Activated CD4-positive, alpha-beta T cell treated with anti-CD3 and anti-CD28 coated beads, Interleukin-10, Interleukin-2, amounts not matched to agents 100 ng/mL and 50 ng/mL, durations not matched to agents 16 hours and 8 hours (primary cell): Measurements from ENCODE around the gene SCYL2.
"Not testable (repeated sequence)": the region's sequence is repeated elsewhere in the genome, so short reads cannot be mapped to it uniquely, and the experiment has no call there.

Source experiments
- DNase-seq: peaks from one replicate; pipeline ENCODE4 v3.0.0-alpha.2; 2020

SCYL2 gene, protein sequence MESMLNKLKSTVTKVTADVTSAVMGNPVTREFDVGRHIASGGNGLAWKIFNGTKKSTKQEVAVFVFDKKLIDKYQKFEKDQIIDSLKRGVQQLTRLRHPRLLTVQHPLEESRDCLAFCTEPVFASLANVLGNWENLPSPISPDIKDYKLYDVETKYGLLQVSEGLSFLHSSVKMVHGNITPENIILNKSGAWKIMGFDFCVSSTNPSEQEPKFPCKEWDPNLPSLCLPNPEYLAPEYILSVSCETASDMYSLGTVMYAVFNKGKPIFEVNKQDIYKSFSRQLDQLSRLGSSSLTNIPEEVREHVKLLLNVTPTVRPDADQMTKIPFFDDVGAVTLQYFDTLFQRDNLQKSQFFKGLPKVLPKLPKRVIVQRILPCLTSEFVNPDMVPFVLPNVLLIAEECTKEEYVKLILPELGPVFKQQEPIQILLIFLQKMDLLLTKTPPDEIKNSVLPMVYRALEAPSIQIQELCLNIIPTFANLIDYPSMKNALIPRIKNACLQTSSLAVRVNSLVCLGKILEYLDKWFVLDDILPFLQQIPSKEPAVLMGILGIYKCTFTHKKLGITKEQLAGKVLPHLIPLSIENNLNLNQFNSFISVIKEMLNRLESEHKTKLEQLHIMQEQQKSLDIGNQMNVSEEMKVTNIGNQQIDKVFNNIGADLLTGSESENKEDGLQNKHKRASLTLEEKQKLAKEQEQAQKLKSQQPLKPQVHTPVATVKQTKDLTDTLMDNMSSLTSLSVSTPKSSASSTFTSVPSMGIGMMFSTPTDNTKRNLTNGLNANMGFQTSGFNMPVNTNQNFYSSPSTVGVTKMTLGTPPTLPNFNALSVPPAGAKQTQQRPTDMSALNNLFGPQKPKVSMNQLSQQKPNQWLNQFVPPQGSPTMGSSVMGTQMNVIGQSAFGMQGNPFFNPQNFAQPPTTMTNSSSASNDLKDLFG

DNA sequence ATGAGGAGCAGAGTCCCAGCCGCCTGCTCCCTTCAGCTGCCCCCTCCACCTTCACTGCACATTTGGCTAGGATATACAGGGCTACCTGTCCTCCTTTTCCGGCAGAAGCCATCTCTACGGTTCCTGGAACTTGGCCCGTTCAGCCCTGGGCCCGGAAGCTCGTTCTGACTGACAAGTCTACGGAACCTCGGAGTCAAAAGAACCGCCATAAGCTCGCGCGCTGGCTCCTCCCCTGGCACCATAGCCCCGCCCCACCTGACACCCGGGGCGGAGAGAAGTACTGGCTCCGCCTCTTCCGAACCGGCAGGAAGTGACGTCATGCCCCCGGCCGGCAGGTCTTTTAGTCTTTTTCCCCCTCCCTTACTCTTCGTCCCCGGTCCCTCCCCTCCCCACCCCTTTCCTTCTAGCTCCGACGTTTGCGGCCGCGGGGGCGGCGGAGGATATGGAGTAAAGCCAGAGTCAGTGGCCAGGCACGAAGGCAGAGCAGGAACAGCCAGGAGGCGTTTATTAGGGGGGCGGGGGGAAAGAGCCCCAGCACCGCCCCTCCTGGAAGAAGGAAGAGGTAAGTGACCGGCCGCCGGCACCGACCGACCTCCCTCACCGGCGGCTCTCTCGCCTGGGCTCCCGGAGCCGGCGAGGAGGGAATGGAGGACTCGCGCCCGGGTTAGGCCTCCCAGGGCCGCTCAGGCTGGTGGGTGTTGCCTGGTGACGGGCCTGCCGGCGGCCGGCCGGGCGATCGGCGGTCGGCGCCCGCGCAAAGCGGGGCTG is at the start of gene SCYL2, which contains the start of gene DEPDC4:
Gene SCYL2 (plus strand): TSS at position 343 of the 768 bp plus-strand sequence. CDS start 15,794 bp downstream, outside the sequence.
Gene DEPDC4 (minus strand): TSS at position 245 of the 768 bp plus-strand sequence. CDS start 3 bp downstream, at position 242.
- DNase-seq = peak; percentile 97

GRCh38 chr12:100219328-100220109 is 47.5 kb upstream of the SCYL2 start:
- DNase-seq = no peak

DNA sequence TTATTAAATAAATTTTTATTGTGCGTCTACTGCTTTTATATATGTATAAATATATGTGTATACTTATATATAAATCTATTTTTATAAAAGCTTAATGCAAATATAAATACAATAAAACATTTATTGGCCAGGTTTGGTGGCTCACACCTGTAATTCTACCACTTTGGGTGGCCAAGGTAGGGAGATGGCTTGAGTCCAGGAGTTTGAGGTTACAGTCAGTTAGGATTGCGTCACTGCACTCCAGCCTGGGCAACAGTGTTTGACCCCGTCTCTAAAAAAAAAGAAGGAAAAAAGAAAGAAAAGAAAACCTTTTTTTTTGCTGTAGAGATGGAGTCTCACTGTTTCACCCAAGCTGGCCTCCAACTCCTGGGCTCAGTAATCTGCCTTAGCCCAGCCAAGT is 45.5 kb upstream of the SCYL2 start:
- DNase-seq = no peak

DNA sequence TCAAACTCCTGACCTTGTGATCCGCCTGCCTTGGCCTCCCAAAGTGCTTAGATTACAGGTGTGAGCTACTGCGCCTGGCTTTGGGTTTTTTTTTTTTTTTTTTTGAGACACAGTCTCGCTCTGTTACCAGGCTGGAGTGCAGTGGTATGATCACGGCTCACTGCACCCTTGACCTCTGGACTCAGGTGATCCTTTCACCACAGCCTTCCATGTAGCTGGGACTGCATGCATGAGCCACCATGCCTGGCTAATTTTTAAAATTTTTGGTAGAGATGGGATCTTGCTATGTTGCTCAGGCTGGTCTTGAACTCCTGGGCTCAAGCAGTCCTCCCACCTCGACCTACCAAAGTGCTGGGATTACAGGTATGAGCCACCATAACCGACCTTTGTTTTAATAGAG is 44.8 kb upstream of the SCYL2 start:
- not testable (repeated sequence) for DNase-seq

GRCh38 chr12:100225491-100225890 is 41.5 kb upstream of the SCYL2 start:
- DNase-seq = no peak

DNA sequence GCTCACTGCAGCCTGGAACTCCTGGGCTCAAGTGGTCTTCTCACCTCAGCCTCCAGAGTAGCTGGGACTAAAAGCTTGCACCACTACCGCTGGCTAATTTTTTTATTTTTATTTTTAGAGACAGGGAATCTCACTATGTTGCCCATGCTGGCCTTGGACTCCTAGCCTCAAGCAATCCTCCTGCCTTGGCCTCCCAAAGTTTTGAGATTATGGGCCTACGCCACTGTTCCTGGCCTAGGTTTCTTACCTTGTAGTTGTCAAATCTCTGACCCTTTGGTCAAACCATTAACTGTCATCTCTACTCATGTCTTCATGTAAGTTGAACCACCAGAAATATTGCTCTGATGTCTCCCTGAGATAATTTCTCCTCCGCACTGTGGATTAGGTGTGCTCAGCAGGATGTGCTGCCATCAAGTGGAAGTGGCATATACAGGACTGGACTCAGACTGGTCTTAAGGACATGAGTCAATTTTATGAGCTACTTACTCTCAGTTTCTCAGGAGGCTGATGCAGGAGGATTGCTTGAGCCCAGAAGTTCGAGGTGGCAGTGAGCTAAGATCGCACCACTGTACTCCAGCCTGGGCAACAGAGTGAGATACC is 37.8 kb upstream of the SCYL2 start:
- DNase-seq = no peak

GRCh38 chr12:100229876-100230275 is 37.1 kb upstream of the SCYL2 start:
- no peak for DNase-seq

DNA sequence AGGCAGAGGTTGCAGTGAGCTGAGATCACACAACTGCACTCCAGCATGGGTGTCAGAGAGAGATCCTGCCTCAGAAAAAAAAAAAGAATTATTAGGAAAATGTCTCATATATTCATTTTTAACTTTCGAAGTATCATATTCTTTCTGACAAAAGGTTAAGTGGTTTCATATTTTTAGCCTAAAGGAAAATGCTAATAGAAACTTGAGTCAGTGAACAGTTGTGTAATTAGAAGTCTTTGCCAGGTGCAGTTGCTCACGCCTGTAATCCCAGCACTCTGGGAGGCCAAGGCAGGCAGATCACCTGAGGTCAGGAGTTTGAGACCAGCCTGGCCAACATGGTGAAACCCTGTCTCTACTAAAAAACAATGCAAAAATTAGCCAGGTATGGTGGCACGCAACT is 35.1 kb upstream of the SCYL2 start:
- DNase-seq = not testable (repeated sequence)

GRCh38 chr12:100234166-100234565 is 32.8 kb upstream of the SCYL2 start:
- DNase-seq = no peak

DNA sequence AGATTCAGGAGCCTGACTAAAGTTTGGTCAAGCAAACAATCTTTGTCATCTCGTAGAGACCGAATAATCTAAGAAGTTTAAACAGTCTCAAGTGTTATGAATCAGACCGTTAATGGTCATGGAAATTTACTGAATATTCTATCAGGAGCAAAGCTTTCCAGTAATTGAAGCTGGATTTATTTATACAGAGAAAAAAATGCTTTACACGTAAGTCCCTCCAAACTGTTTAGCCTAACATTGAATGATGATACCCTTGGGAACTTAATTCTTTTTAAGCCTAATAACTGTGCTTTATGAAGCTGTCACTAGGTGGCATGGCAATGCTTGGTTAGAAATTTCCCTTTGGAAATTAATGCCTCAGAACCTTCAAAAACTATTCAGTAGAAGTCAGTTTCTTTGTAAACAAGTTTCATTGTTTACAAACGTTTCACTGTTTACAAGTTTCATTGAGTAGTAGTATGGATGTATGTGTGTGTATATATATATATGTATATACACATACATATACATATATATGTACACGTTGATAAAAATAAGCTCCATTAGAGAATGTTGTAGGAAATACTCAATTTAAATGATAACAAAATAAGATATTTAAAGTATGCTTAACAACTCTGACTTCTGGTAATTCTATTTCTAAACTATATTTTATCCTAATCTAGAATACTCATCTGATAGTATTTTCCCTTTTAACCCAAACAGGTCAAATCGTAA is 32.2 kb upstream of the SCYL2 start:
- peak; percentile 12 for DNase-seq

DNA sequence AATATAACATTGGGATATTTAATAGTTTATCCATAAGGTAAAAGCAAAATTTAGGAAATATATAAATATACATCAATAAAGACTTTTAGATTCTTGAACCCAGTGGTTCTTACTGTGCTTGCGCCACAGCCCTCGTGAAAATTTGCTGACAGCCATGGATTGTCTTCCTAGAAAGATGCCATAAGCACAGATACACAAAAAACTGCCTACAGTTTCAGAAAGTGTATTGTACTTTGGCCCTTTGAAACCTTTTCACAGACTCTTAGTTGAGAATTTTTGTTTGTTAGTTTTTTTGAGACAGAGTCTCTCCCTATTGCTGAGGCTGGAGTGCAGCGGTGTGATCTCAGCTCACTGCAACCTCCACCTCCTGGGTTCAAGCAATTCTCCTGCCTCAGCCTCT is 28.2 kb upstream of the SCYL2 start:
- no peak for DNase-seq

- no peak for DNase-seq
Measured at GRCh38 chr12:100239589-100239988, 27.4 kb upstream of the SCYL2 start.

- DNase-seq = no peak
Measured at GRCh38 chr12:100243137-100243536, 23.8 kb upstream of the SCYL2 start.

GRCh38 chr12:100247765-100248164 is 19.2 kb upstream of the SCYL2 start:
- no peak for DNase-seq

GRCh38 chr12:100248886-100249285 is 18.1 kb upstream of the SCYL2 start:
- DNase-seq = no peak

DNA sequence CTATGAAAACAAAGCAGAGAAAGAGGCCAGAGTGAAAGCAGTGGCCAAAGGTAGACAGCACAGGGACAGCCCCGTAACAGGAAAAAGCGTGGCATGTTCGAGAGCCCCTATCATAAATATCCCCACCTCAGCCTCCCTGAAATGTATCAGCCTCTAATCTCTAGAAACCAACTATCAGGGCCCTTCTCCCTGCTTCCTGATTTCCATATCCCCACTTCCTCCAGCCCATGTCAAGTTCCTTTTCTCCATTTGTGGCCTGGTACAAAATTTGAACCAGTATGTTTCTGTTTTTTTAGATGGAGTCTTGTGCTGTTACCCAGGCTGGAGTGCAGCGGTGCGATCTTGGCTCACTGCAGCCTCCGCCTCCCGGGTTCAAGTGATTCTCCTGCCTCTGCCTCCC is 17.0 kb upstream of the SCYL2 start:
- no peak for DNase-seq

DNA sequence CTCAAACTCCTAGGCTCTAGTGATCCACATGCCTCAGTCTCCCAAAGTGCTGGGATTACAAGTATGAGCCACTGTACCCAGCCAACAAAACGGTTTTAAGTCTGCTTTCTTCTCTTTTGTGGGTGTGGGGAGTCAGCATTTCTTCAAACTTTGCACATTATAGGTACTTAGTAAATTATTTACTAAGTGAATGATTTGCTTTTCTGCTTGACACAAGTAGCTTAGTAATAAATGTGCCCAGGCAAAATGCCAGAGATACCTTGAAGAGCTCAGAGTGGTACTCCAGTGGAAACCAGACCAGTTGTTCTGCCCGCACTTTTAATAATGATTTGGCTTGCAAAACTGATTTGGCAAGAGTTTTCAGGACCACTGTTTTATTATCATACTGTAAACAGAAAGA is 15.1 kb upstream of the SCYL2 start:
- no peak for DNase-seq

- DNase-seq = no peak
Measured at GRCh38 chr12:100253437-100253836, 13.5 kb upstream of the SCYL2 start.

- no peak for DNase-seq
Measured at GRCh38 chr12:100254876-100255275, 12.1 kb upstream of the SCYL2 start.

DNA sequence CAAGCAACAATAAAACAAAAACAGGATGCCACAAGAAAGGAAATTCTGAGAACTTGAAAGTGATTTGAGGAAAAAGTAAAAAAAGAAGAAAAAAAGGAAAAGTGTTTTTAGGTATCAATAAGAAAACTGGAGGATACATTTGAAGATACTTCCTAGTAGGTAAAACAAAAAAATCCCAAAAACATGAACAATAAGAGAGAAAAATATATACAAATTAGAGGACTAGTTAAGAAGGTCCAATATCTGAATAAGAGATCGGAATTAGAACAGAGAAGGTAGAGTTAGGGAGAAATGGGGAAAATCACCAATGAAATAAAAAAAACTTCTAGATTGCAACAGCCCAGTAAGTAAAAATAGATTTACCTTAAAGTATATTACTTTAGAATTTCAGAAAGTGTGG is 8.8 kb upstream of the SCYL2 start:
- DNase-seq = no peak

GRCh38 chr12:100263131-100263530 is 3.8 kb upstream of the SCYL2 start:
- no peak for DNase-seq
